C4-2B (cell line): ENCODE measurements around the gene HLA-DOA.

Experiments
- CTCF ChIP-seq: fragments of 450-650 bp; conservative IDR thresholded peaks from 2 replicates; pipeline ENCODE4 v1.5.1; 2017; ENCODE audit warnings: mild to moderate bottlenecking
- ZFX ChIP-seq: fragments of 450-650 bp; IDR thresholded peaks from 2 replicates; pipeline ENCODE4 v1.6.1; 2017

- no peak for TF ChIP-seq CTCF
- TF ChIP-seq ZFX, result no peak
Measured at GRCh38 chr6:33013608-33014007, 4.2 kb upstream of the HLA-DOA start.
